ENCODE results near the gene GPR162.

GPR162 gene

DNA sequence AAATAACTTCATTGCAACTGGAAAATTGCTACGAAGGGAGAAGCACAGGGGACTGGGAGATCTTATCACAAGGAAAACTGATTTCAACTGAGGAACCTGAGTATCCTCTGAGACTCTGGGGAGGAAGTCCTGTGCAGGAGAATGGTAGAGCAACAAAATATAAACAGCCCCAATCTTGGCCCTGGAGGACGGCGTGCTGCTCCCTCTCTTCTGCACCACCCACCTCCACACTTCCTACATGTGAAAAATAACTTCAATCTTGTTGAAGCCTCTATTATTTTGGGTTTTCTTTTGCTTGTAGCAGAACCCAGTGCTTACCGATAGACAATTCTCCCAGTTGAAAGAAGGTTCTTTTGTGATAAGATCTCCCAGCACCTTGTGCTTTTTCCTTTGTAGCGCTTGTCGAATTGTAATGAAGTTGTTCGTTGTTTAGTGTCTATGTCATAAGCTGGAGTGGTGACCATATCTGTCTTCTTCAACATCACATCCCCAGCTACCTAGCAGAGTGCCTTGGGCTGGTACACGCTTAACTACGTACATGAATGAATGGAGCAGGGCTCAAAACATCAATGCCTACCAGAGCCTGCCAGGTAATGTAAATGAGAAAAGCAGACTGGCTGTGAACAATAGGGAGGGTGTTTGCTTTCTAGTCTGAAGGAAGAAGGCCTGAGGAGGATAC lies 35.1 kb upstream of the GPR162 start:
- no peak for DNase-seq

DNA sequence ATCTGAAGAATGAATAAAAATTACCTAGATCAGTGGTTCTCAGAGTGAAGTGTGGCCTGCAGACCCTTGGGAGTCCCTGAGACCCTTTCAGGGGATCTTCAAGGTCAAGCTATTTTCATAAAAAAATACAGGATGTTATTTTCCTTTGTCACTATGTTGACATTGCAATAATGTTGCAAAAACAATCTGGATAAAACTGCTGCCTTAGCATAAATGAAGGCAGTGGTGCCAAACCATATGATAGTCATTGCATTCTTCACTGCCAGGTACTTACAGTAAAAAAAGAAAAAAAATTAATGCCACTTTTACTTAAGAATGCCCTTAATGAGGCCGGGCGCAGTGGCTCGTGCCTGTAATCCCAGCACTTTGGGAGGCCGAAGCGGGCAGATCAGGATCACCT lies 34.3 kb upstream of the GPR162 start:
- no peak for DNase-seq

DNA sequence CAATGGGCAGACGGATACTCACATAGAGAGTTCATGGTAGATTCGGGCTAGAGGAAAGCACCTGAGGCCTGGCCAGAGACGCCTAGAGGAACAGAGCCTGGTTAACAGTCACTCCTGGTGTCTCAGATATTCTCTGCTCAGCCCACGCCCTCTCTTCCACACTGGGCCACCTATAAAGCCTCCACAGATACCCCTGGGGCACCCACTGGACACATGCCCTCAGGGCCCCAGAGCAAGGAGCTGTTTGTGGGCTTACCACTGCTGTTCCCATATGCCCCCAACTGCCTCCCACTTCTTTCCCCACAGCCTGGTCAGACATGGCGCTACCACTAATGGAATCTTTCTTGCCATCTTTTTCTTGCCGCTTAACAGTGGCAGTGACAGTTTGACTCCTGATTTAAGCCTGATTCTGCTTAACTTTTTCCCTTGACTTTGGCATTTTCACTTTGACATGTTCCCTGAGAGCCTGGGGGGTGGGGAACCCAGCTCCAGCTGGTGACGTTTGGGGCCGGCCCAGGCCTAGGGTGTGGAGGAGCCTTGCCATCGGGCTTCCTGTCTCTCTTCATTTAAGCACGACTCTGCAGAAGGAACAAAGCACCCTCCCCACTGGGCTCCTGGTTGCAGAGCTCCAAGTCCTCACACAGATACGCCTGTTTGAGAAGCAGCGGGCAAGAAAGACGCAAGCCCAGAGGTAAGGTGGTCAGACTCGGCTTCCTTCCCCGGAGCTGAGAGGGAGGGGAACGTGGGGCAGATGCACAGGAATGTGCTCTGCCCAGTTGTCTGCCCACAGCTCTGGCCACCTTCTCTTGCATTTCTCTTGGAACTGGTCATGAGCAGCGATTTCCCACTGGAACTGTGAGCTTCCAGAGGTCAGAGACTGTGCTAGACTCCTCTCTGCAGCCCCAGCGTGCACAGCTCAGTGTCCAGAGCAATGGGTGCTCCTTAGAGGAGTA lies 32.4 kb upstream of the GPR162 start, which contains the start of gene CD4:
Gene CD4, plus strand, starts transcription at position 557 of the 953 bp plus-strand sequence. CDS start 10,611 bp downstream, outside the sequence.
- DNase-seq, result peak in 18 of 58 donors; percentile 8 to 48 (median 22)

DNA sequence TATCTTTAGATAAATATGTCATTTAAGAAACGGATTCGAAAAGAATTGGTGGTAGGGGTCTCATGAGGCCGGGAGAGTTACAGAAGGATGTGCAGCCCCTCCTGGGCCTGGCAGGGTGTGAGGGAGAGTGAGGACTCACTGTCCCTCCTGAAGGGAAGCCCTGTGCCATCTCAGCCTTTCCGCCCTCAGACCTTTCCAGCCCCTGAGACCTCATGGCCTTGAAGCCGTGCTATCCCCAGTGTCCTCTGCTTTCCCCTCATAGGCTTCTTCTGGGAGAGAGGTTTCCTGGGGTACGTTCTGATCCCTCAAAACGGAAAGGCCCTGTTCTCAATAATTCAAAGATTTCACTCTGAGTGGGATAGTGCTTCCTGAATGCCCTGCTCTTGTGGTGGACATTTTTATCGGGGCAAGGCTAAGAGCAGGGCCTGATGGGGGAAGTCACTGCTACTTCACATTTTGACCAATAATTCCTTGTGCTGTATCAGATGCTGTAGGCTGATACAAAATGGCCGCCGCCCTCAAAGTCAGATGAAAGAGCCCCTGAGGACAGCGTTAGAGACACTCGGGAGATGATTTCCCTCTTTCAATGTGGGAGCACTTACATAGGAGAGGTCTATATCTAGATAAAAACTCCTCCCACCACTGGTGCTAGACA lies 31.0 kb upstream of the GPR162 start:
- no peak for DNase-seq

DNA sequence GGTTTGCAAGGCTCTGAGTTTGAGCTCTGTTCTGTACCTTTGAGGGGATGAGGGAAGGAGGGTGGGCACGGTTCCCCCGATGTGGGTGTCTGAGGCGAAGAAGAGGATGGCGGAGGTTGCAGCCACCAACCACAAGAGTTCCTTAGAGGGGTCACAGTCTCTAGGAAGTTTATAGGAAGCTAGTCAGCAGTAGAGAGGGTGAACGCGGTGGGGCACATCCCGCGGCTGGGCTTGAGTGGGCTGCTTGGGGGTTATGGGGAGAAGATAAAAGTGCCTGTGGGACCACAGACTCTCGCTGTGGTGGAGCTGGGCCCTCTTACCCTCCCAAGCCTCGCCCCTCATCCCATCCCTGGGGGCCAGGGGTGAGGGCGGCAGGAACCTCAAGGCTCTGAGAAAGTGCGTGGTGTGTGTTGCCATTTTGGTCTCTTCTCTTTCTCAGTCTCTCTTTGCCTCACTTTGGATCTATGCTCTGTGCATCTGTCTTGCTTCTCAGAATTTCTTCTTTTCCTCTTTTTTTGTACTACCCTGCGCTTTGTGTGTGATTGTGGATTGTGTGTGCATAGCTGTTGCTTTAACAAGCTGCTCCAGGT lies 29.6 kb upstream of the GPR162 start:
- DNase-seq, result no peak

DNA sequence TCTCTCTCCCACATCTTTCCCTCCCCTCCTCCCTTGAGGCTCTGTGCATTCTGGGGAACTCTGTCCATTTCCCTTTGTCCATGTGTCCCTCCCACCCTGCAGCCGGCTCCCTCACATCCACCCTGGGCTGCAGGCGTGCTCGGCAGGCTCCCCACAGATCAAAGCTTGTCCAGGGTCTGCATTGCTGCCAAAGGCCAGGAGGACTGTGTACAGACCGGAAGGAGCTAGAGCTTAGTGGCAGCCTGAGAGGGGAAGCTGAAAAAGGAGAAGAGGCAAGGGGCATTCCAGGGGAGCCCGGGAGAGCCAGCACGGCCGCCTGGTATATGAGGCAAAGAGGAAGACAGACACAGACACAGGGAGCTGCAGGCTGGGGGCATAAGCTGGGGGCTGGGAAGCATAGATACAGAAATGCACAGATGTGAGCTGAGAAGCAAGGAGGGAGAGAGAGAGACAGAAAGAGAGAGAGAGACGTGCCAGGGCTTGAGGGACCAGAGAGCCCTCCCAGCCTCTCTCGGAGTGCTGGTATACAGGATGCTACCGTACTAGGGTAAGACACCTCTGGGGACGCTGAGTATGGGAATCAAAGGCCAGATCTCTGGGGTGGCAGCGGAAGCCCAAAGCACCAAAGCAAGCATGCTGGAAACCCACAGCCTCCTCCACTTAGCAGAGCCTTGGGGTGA lies 29.0 kb upstream of the GPR162 start:
- DNase-seq, result peak in 34 of 58 donors; percentile 8 to 70 (median 31)

DNA sequence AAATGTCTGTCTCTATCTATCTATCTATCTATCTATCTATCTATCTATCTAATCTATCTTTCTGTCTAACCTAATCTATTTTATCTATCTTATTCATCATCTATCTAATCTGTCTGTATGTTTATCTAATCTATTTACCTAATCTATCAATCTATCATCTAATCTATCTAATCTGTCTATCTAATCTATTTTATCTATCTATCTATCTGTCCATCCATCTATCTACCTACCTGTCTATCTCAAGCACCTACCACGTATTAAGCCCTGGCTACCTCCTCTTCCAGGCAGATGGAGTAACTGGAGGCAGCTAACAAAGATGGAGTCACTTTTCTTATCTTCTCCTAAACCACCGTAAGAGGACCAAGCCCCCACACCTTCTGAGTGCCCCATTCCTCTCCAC lies 26.5 kb upstream of the GPR162 start:
- no peak for DNase-seq

DNA sequence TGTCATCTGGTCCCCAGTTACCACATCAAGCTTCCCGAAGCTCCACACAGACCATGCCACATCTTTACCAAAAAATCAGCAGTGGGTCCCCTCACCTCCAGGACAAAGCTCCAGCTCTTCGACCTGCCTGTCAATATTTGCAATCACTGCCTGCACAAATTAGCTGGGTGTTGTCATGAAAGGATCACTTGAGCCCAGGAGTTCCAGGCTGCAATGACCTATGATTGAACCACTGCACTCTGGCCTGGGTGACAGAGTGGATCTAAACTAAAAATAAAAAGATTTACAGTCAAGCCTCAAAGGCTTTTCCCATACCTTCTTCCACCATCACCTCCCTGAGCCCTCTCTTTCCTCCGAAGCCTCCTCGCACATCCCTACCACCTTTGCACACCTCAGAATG lies 25.0 kb upstream of the GPR162 start:
- no peak for DNase-seq

DNA sequence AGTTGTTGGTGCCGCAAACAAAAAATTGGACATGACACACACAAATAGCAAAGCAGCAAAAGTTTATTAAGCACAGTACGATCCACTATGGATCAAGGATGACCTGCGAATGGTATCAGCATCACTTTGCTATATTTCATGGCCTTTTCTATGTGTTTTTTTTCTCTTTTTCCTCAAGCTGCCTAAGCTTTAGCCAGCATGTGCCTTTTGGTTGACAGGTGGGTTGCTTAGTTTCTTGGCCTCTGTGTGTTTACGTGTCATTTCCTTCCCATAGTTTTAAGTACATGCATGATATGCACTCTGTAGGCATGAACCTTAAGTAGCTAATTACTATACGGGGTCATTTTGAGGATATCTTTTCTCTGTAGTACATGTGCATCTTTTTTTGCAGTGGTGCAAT lies 22.5 kb upstream of the GPR162 start:
- no peak for DNase-seq

DNA sequence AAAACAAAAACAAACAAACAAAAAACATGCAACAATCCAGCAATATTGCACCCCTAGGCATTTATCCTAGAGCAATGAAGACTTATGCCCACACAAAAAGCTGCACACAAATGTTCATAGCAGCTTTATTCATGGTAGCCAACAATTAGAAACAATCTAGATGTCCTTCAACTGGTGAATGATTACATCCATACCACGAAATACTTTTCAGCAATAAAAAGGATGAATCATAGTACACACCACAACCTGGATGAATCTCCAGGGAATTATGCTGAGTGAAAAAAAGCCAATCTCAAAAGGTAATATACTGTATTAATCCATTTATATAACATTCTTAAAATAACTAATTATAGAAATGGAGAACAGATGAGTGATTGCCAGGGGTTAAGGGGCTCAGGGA lies 14.5 kb upstream of the GPR162 start:
- no peak for DNase-seq

DNA sequence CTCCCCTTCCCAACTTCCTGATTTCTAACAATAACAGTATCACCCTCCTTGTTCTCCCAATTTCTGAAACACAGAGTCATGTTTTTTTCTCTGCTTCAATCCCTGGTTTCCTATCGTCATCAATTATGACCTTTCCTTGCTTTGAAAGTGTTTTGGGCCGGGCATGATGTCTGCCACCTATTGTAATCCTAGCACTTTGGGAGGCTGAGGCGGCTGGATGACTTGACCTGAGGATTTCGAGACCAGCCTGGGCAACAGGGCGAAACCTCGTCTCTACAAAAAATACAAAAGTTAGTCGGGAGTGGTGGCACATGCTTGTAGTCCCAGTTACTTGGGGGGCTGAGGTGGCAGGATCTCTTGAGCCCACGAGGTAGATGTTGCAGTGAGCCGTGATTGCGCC lies 12.6 kb upstream of the GPR162 start:
- no peak for DNase-seq

DNA sequence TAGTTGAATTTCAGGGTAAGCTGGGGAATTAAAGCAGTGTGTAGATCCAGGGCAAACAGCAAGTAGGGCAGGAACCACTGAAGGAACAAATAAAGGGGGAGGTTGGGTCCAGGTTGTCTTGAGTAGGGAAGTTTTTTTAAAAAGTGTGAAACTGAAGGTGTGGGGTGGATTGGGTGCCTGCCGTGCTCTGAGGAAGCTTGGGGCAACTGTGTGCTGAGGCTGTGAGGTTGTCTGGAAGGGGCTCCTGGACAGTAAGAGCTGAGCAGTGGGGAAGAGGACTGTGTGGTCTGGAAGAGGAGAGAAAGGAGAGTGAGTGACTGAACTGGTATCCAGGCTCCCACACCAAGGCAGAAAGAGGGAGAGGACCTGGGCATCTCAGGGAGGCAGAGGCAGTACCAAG lies 10.9 kb upstream of the GPR162 start:
- DNase-seq, result no peak

DNA sequence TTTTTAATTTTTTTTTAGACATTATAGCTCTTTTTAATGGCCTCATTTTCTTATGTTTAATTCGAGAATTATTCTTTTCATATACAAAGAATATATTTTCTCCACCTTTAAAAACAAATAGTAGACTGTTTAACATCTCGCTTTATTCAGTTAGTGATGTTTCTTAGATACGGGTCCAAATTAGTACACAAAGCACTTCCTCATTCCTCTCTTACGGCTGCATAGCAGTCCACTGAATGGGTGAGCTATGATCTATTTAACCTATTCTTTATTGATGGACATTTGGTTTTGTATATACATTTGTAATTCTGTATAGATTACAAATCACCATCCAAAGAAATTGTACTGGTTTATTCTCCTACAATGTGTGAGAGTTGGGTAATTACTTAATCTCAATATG lies 8.3 kb upstream of the GPR162 start:
- DNase-seq, result no peak

DNA sequence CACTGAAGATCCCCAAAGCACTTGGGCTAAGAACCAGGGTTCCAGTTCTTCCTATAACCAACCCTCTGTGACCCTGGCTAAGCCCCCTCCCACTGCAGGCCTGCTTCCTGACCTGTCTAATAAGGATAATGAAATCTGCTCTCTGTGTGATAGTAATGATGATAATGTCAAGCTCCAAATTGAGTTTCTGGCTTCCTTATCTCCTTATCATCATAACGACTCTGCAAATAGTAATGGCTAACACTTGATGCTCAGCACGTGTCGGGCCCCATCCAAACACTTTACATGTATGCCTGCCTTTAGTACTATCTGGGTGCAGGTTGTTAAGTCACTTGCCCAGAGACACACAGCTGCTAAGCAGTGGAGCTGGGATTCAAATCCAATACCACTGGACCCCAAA lies 5.0 kb upstream of the GPR162 start:
- DNase-seq, result no peak

DNA sequence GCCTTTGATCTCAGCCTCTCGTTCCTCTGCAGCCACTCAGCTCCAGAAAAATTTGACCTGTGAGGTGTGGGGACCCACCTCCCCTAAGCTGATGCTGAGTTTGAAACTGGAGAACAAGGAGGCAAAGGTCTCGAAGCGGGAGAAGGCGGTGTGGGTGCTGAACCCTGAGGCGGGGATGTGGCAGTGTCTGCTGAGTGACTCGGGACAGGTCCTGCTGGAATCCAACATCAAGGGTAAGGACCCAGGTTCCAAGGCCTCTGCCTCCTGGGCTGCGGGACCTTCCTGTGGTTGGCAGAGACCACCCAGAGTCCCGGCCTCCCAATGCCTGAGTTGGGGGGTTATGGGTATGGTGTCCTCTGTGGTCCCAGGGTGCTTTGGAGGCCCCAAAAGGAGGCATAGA lies 4.5 kb upstream of the GPR162 start:
- DNase-seq, result no peak

DNA sequence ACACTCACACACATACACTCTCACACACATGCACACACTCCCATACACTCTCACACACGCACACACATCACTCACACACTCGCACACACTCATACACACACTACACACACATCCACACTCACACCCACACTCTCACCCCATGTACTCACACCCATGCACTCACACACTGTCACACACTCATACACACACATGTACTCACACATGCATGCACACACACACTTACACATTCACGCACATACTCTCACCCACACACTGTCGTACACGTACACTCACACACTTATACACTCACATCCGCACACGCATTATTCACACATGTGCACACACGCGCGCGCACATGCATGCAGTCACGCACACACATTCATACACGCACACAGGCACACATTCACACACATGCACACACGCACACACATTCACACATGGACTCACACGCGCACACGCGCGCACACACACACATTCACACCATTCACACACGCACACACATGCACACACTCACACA lies 3.9 kb upstream of the GPR162 start:
- DNase-seq, result no peak

DNA sequence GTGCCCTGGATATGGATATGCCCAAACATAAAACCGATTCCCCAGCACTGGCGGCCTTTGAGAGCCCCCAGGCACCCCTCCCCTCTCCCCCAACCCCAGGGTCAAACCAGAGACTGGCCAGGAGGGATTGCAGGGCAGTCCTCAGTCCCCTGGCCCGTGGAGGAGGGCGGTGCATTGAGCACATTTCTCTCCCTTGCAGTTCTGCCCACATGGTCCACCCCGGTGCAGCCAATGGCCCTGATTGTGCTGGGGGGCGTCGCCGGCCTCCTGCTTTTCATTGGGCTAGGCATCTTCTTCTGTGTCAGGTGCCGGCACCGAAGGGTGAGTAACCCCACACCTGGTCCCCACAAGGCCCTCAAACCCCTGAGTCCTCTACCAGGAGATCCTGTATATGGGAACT lies 3.4 kb upstream of the GPR162 start:
- no peak for DNase-seq

DNA sequence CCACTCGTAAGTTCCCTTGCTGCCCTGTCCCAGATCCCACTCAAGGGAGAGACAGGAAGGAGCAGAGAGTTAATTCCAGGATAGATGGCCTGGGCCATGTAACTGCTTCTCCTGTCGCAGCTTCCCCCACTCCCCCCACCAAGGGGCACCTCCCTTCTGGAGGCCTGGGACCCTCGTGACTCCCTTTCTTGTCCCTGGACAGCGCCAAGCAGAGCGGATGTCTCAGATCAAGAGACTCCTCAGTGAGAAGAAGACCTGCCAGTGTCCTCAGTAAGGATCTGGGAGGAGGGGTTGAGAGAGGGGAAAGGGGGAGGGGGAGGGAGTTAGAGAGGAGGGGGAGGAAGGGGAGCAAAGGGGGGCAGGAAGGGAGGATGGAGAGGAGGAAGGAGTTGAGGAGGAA lies 3.0 kb upstream of the GPR162 start:
- no peak for DNase-seq

DNA sequence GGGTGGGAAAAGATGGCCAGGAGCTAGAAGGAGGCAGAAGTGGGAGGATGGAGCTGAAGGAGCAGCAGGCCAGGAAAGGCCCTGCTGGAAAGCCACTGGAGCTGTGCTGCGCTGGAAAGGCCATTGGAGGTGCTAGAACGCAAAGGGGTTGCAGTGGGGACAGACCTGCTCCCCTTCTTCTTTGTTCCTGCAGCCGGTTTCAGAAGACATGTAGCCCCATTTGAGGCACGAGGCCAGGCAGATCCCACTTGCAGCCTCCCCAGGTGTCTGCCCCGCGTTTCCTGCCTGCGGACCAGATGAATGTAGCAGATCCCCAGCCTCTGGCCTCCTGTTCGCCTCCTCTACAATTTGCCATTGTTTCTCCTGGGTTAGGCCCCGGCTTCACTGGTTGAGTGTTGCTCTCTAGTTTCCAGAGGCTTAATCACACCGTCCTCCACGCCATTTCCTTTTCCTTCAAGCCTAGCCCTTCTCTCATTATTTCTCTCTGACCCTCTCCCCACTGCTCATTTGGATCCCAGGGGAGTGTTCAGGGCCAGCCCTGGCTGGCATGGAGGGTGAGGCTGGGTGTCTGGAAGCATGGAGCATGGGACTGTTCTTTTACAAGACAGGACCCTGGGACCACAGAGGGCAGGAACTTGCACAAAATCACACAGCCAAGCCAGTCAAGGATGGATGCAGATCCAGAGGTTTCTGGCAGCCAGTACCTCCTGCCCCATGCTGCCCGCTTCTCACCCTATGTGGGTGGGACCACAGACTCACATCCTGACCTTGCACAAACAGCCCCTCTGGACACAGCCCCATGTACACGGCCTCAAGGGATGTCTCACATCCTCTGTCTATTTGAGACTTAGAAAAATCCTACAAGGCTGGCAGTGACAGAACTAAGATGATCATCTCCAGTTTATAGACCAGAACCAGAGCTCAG lies 2.3 kb upstream of the GPR162 start:
- no peak for DNase-seq

DNA sequence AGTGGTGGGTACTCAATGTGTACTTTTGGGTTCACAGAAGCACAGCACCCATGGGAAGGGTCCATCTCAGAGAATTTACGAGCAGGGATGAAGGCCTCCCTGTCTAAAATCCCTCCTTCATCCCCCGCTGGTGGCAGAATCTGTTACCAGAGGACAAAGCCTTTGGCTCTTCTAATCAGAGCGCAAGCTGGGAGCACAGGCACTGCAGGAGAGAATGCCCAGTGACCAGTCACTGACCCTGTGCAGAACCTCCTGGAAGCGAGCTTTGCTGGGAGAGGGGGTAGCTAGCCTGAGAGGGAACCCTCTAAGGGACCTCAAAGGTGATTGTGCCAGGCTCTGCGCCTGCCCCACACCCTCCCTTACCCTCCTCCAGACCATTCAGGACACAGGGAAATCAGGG lies 1.5 kb upstream of the GPR162 start:
- no peak for DNase-seq
